DOHH2 (cell line): ENCODE data around the gene HEXIM2.

ENCODE experiments used
- H3F3A ChIP-seq: fragments of 200-600 bp; sonication (generic), shearing (Covaris generic); 2 replicates; pipeline ENCODE4 v1.6.0; 2016; ENCODE audit warnings: antibody characterized with exemption, mild to moderate bottlenecking; ENCODE audit not compliant: control insufficient read depth, insufficient read depth
- H3K27ac ChIP-seq: fragments of 200-600 bp; sonication (generic); 2 replicates; pipeline ENCODE4 v1.5.1; 2014; ENCODE audit warnings: low read depth, mild to moderate bottlenecking, low read length, moderate library complexity
- H3K27me3 ChIP-seq: fragments of 200-600 bp; sonication (generic); 2 replicates; pipeline ENCODE4 v1.6.1; 2014; ENCODE audit warnings: mild to moderate bottlenecking, low read length, mixed read lengths; ENCODE audit not compliant: control insufficient read depth
- H3K36me3 ChIP-seq: fragments of 200-600 bp; sonication (generic); 2 replicates; pipeline ENCODE4 v1.6.1; 2014; ENCODE audit warnings: mild to moderate bottlenecking, low read length, moderate library complexity, mixed read lengths; ENCODE audit not compliant: control insufficient read depth
- H3K4me1 ChIP-seq: fragments of 200-600 bp; sonication (generic); 2 replicates; pipeline ENCODE4 v1.6.1; 2014; ENCODE audit warnings: mild to moderate bottlenecking, low read length, mixed read lengths; ENCODE audit not compliant: control insufficient read depth
- H3K4me2 ChIP-seq: fragments of 200-600 bp; sonication (generic); 2 replicates; pipeline ENCODE4 v1.6.0; 2014; ENCODE audit warnings: mild to moderate bottlenecking, low read length, moderate library complexity
- H3K4me3 ChIP-seq: fragments of 200-600 bp; sonication (generic); 2 replicates; pipeline ENCODE4 v1.5.1; 2014; ENCODE audit warnings: mild to moderate bottlenecking, low read length, mixed read lengths
- H3K79me2 ChIP-seq: fragments of 200-600 bp; sonication (generic); 2 replicates; pipeline ENCODE4 v1.6.1; 2014; ENCODE audit warnings: mild to moderate bottlenecking, low read length, mixed read lengths; ENCODE audit not compliant: control insufficient read depth
- H3K9me2 ChIP-seq: fragments of 200-600 bp; sonication (generic); replicated peaks from 2 replicates; pipeline ENCODE4 v1.6.1; 2014; ENCODE audit warnings: mild to moderate bottlenecking, low read length, mixed read lengths; ENCODE audit not compliant: control insufficient read depth
- H3K9me3 ChIP-seq: fragments of 200-600 bp; sonication (generic); 2 replicates; pipeline ENCODE4 v1.6.1; 2014; ENCODE audit warnings: antibody characterized with exemption, low read length, mixed read lengths; ENCODE audit not compliant: control insufficient read depth, insufficient read depth
- H4K20me1 ChIP-seq: fragments of 200-600 bp; sonication (generic); 2 replicates; pipeline ENCODE4 v1.6.0; 2014; ENCODE audit warnings: low read depth, mild to moderate bottlenecking, antibody characterized with exemption, low read length, moderate library complexity; ENCODE audit not compliant: control insufficient read depth, insufficient read depth
- CTCF ChIP-seq: fragments of 200-600 bp; sonication (generic); IDR thresholded peaks from one replicate; pipeline ENCODE4 v1.5.1; 2014; ENCODE audit warnings: antibody characterized with exemption, mild to moderate bottlenecking, low read depth, low read length; ENCODE audit not compliant: poor library complexity, severe bottlenecking
- EZH2phosphoT487 ChIP-seq: fragments of 200-600 bp; sonication (generic); IDR thresholded peaks from 2 replicates; pipeline ENCODE4 v1.6.1; 2017; ENCODE audit warnings: borderline replicate concordance, mild to moderate bottlenecking, antibody characterized with exemption, low read length, moderate library complexity, mixed read lengths

The HEXIM2 gene

GRCh38 chr17:45130681-45131615 is 30.7 kb upstream of the HEXIM2 start:
- 0 out of 2 replicates have a peak, but pooled peaks cover 4% of the 10 kb centered on the region for H4K20me1 ChIP-seq
- peaks cover 16% of the 10 kb centered on the region for H3K27me3 ChIP-seq
- no peaks in the 10 kb centered on the region for H3K36me3 ChIP-seq
- H3K4me1 ChIP-seq = peaks cover 16% of the 10 kb centered on the region
- TF ChIP-seq EZH2phosphoT487 = no peak
- no peak for TF ChIP-seq CTCF
- H3K9me2 ChIP-seq = no peaks in the 10 kb centered on the region
- H3K27ac ChIP-seq = no peak overlapping the region
- H3K79me2 ChIP-seq = no peaks in the 10 kb centered on the region
- H3F3A ChIP-seq = peaks cover 4% of the 10 kb centered on the region; the same call in 1 of the 2 replicates
- no peak overlapping the region for H3K4me3 ChIP-seq
- no peaks in the 10 kb centered on the region for H3K9me3 ChIP-seq
- H3K4me2 ChIP-seq = peak overlapping the region; percentile 98; the same call in 1 of the 2 replicates

- H3K4me1 ChIP-seq = peaks cover 22% of the 10 kb centered on the region
- H4K20me1 ChIP-seq = 0 out of 2 replicates have a peak, but pooled peaks cover 4% of the 10 kb centered on the region
- no peaks in the 10 kb centered on the region for H3K79me2 ChIP-seq
- H3K4me3 ChIP-seq = peak overlapping the region; percentile 90
- H3K9me2 ChIP-seq = no peaks in the 10 kb centered on the region
- H3K27me3 ChIP-seq = peaks cover 16% of the 10 kb centered on the region
- H3K27ac ChIP-seq = no peak overlapping the region
- H3F3A ChIP-seq = peaks cover 4% of the 10 kb centered on the region; the same call in 1 of the 2 replicates
- H3K9me3 ChIP-seq = no peaks in the 10 kb centered on the region
- H3K36me3 ChIP-seq = no peaks in the 10 kb centered on the region
- peak; percentile 99 for TF ChIP-seq CTCF
- no peak for TF ChIP-seq EZH2phosphoT487
- peak overlapping the region; percentile 98 for H3K4me2 ChIP-seq
Observed at GRCh38 chr17:45131616-45132319, 29.9 kb upstream of the HEXIM2 start.

GRCh38 chr17:45132320-45132571 is 29.4 kb upstream of the HEXIM2 start, which contains the start of gene PLCD3:
PLCD3 (minus strand) TSS chr17:45132515; CDS start chr17:45132410, 105 bp downstream.
- Histone ChIP-seq H3K9me3 (no peaks in the 10 kb centered on the region), H3K27ac (no peak within 1 kb of the TSS), H3K4me2 (peak within 1 kb of the TSS; percentile 98), H3K79me2 (no peaks in the 10 kb centered on the region), H3K4me1 (peaks cover 22% of the 10 kb centered on the region), H3F3A (peaks cover 4% of the 10 kb centered on the region; the same call in 1 of the 2 replicates), H3K9me2 (no peaks in the 10 kb centered on the region), H3K4me3 (peak within 1 kb of the TSS; percentile 90), H4K20me1 (0 out of 2 replicates have a peak, but pooled peaks cover 4% of the 10 kb centered on the region), H3K27me3 (peaks cover 16% of the 10 kb centered on the region), H3K36me3 (no peaks in the 10 kb centered on the region)
- no peak for TF ChIP-seq EZH2phosphoT487
